Measurements from ENCODE around the gene DCC.

GRCh38 chr18:52845036-52845435 is 505.0 kb downstream of the DCC start:
- TF ChIP-seq, protein P1, sequence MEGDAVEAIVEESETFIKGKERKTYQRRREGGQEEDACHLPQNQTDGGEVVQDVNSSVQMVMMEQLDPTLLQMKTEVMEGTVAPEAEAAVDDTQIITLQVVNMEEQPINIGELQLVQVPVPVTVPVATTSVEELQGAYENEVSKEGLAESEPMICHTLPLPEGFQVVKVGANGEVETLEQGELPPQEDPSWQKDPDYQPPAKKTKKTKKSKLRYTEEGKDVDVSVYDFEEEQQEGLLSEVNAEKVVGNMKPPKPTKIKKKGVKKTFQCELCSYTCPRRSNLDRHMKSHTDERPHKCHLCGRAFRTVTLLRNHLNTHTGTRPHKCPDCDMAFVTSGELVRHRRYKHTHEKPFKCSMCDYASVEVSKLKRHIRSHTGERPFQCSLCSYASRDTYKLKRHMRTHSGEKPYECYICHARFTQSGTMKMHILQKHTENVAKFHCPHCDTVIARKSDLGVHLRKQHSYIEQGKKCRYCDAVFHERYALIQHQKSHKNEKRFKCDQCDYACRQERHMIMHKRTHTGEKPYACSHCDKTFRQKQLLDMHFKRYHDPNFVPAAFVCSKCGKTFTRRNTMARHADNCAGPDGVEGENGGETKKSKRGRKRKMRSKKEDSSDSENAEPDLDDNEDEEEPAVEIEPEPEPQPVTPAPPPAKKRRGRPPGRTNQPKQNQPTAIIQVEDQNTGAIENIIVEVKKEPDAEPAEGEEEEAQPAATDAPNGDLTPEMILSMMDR (IDR thresholded peaks at IDR 0.05), result no peak
- no peak for TF ChIP-seq EZH2 (IDR thresholded peaks at IDR 0.05; ENCODE audit: borderline replicate concordance, insufficient read depth, low read depth, low read length, poor library complexity, severe bottlenecking)

Measured in B cell (primary cell).